Measurements from ENCODE around the gene POU1F1.
"Not testable (repeated sequence)": the region's sequence is repeated elsewhere in the genome, so short reads cannot be mapped to it uniquely, and the experiment has no call there.

Gene POU1F1

GRCh38 chr3:87276484-87276883 is at the start of gene POU1F1:
Gene POU1F1, minus strand, starts transcription at chr3:87276584. Its CDS starts 122 bp downstream, at chr3:87276462.
- no peak for DNase-seq (ENCODE audit: low spot score)

- DNase-seq (ENCODE audit: low spot score) = no peak
Measured at GRCh38 chr3:87324609-87325008, 48.2 kb upstream of the POU1F1 start.

DNA sequence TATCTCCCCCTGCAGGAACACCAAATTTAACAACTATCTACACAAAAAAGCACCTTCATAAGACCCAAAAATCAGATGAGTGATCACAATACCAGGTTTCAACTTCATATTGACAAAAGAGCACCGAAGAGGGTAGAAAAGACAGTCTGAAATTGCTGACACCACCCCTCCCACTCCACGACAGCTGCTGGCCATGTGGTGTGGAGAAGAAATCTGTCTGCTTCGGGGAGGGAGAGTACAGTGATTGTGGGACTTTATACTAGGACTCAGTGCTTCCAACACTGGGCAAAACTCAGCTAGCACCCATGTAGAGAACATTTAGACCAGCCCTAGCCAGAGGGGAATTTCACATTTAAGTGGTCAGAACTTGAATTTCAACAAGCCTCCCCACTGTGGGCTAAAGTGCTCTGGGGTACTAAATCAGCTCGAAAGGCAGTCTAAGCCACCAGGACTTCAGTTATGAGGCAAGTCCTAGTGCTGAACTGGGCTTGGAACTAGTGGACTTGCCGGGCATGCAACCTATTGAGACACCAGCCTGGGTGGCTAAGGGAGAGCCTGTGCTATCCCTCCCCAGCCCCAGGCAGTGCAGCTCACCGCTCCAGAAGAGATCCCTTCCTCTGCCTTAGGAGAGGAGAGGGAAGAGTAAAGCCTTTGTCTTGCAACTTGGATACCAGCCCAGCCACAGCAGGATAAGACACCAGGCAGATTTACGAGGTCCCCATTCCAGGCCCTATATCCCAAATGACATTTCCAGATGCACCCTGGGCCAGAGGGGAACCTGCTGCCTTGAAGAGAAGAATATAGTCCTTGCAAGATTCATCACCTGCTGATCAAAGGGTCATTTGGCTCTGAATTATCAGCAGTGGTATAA is 44.6 kb upstream of the POU1F1 start:
- no peak for DNase-seq (ENCODE audit: low spot score)

- no peak for DNase-seq (ENCODE audit: low spot score)
Measured at GRCh38 chr3:87318617-87319021, 42.2 kb upstream of the POU1F1 start.

DNA sequence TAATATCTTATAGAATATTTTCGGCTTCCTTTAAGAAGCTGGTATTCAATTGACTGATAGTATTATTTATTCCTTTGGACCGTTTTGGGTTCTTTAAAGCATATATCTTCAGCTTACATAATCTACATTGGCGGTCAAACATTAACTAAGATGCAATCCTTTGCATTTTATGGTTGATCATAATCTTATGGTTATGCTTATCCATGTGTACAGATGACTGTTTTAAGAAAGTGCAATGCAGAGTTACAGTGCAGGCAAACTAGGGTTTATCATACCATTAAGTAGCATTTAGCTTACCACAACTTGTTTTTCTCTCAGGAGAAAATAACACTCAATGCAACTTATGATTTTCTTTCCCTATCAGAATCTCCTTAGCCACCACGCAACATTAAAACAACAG is 41.4 kb upstream of the POU1F1 start:
- DNase-seq (ENCODE audit: low spot score) = no peak

- no peak for DNase-seq (ENCODE audit: low spot score)
Measured at GRCh38 chr3:87313641-87314040, 37.3 kb upstream of the POU1F1 start.

- no peak for DNase-seq (ENCODE audit: low spot score)
Measured at GRCh38 chr3:87311309-87311708, 34.9 kb upstream of the POU1F1 start.

DNA sequence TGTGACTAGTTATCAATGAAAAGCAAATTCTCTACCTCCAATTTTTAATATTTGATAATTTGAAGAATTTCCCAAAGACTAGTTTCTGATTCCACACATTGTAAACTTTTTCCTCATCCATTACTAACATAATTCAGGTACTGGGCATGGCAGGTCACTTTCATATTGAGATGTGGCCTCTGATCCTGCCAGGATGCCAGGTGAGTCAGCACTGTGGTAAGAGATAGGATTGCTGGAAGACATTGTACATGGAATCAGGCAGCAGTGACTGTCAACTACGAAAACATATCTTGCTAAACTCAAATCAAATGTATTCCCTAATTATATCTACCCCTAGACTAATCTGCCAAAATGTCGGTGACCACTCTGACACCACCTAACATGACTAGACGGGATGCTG is 33.2 kb upstream of the POU1F1 start:
- DNase-seq (ENCODE audit: low spot score) = no peak

GRCh38 chr3:87307805-87308204 is 31.4 kb upstream of the POU1F1 start:
- no peak for DNase-seq (ENCODE audit: low spot score)

DNA sequence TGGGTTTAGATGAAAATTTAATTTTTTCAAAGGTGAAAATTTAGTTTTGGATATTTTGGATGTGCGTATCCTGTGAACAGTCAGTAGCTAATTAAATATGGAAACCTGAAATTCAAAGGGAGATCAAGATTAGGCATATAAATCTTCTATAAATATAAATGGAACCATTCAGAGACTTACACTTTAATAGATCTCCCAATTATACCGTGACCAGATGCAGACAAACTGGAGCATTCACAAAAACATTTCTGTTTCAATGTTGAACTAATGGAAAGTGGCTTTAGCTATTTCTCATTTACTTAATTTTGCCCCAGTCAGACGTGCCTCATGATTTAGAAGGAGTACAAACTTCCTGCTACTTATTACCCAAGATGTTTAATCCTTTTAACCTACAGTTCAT is 29.1 kb upstream of the POU1F1 start:
- no peak for DNase-seq (ENCODE audit: low spot score)

- not testable (repeated sequence) for DNase-seq (ENCODE audit: low spot score)
Measured at GRCh38 chr3:87305031-87305430, 28.6 kb upstream of the POU1F1 start.

GRCh38 chr3:87298111-87298718 is 21.8 kb upstream of the POU1F1 start:
- peak; percentile 20 for DNase-seq (ENCODE audit: low spot score)

DNA sequence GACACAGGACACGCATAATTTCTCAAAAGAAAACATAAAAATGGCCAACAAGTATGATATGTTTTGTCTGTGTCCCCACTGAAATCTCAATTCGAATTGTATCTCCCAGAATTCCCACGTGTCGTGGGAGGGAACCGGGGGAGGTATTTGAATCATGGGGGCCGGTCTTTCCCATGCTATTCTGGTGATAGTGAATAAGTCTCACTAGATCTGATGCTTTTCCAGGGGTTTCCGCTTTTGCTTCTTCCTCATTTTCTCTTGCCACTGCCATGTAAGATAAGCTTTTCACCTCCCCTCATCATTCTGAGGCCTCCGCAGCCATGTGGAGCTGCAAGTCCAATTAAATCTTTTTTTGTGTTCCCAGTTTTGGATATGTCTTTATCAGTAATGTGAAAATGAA is 12.1 kb upstream of the POU1F1 start:
- DNase-seq (ENCODE audit: low spot score) = no peak

- DNase-seq (ENCODE audit: low spot score) = no peak
Measured at GRCh38 chr3:87287011-87287410, 10.6 kb upstream of the POU1F1 start.

- no peak for DNase-seq (ENCODE audit: low spot score)
Measured at GRCh38 chr3:87272718-87273341, 3.6 kb downstream of the POU1F1 start.

DNA sequence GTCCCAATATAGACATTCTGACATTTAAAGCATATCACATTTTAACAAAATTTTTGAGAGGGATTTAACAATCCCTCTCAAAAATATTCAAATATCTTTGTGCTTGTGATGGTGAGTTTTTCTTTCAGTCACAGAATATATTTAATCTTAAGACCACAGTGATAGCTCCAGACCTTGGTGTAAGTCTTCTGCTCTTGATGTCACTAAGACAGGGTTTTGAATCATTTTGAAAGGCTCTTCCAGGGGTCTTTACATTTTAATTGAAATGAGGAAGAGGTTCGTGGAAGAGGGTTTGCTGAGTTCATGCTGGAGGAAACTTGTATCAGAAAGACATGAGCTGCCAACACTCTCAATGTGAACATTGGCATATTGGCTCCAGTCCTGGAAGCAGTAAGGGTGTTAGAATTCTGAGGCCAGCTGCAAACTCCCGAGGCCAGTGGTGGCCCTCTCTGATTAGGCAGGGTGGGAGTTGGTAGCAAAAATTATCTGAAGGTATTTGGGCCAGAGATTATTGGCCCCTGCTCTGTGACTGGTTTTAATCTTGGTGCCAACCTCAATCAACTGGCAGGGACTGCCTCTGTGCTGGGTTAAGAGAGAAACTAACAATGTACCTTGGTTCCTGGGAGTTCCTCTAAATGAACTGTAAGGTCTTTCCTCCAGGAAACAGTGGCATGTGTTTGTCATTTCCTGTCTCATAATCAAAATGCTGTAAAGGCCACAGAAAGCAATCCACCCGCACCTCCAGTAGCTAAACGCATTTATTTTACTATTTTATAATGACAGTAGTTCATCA is 5.3 kb downstream of the POU1F1 start:
- no peak for DNase-seq (ENCODE audit: low spot score)

GRCh38 chr3:87269723-87270122 is 6.7 kb downstream of the POU1F1 start:
- DNase-seq (ENCODE audit: low spot score) = no peak

DNA sequence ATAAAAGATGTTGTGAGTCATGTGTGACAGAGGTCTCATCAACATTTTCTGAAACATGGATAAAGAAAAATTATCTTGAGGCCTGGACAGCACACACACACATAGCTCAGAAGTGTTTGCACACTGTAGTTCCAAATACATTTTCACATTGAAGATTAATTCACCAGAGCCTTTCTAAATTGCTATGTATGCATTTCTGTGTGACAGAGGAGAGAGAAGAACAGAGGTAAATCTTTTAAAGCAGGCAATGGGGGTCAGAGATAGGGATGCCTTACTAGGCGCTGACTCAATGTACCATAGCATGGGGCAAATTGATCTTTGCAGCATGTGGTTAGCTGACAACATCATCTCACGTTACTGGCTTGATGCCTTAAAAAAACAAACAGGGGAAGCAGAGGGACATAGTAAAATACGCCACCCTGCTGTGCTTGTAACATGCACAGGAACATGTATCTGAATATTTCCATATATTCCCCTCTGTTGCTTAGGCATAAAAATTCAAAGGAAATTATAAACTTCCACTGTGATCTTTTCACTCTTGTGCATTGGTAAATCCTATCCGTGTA is 7.7 kb downstream of the POU1F1 start:
- no peak for DNase-seq (ENCODE audit: low spot score)

- no peak for DNase-seq (ENCODE audit: low spot score)
Measured at GRCh38 chr3:87267953-87268645, 8.3 kb downstream of the POU1F1 start.

GRCh38 chr3:87261925-87262324 is 14.5 kb downstream of the POU1F1 start:
- DNase-seq (ENCODE audit: low spot score) = no peak

DNA sequence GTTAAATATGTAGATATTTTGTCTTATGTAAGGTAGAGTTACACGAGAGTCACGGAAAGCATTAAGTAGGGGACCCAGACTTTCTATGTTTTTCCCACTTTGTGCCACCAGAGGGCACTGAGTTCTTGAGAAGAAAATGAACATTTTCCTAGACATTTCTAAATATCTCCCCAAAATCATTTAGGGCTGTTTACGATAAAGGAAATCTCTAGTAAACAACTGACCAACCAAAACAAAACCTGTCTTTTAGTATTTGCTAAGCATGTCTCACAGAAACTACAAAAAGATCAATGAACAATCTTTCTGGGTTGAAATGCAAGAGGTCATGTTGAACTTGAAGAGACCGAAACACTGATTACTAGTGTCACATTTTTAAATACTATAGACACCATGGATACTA is 16.1 kb downstream of the POU1F1 start:
- peak; percentile 12 for DNase-seq (ENCODE audit: low spot score)

Data from HuH-7 (cell line).